SK-N-SH treated with all-trans-retinoic acid at 6 μM for 48 hours (cell line): ENCODE measurements around the gene ARAP2.

Experiments
- ATAC-seq: fragments of 200-7000 bp; cut with Tn5 transposase; 3 replicates; pipeline ENCODE4 v1.9.1; 2020; ENCODE audit warnings: mild to moderate bottlenecking, moderate library complexity
- ARNTL ChIP-seq: fragments of 450-650 bp; formaldehyde crosslinking; IDR thresholded peaks from 2 replicates; pipeline ENCODE4 v1.5.0; 2020; ENCODE audit warnings: low read depth, mild to moderate bottlenecking, moderate library complexity, borderline replicate concordance
- BACH2 ChIP-seq: fragments of 250-450 bp; sonication (Bioruptor Pico); IDR thresholded peaks from 2 replicates; pipeline ENCODE4 v1.9.0; 2021; ENCODE audit warnings: mild to moderate bottlenecking, borderline replicate concordance
- CSDC2 ChIP-seq: fragments of 250-450 bp; sonication (Bioruptor Pico); IDR thresholded peaks from 2 replicates; pipeline ENCODE4 v1.5.0; 2020; ENCODE audit warnings: mild to moderate bottlenecking, moderate library complexity
- CSRNP3 ChIP-seq: fragments of 250-450 bp; sonication (Bioruptor Pico); IDR thresholded peaks from 2 replicates; pipeline ENCODE4 v1.5.1; 2021; ENCODE audit warnings: mild to moderate bottlenecking, moderate library complexity
- ESRRG ChIP-seq: fragments of 250-450 bp; sonication (Bioruptor Pico); IDR thresholded peaks from 2 replicates; pipeline ENCODE4 v1.6.1; 2021; ENCODE audit warnings: mild to moderate bottlenecking
- GLIS3 ChIP-seq: fragments of 250-450 bp; sonication (Bioruptor Pico); IDR thresholded peaks from 2 replicates; pipeline ENCODE4 v1.5.0; 2020; ENCODE audit warnings: mild to moderate bottlenecking, moderate library complexity
- ISL1 ChIP-seq: fragments of 250-450 bp; sonication (Bioruptor Pico); IDR thresholded peaks from 2 replicates; pipeline ENCODE4 v2.1.2; 2022; ENCODE audit warnings: mild to moderate bottlenecking, moderate library complexity
- OSR1 ChIP-seq: fragments of 250-450 bp; sonication (Bioruptor Pico); IDR thresholded peaks from 2 replicates; pipeline ENCODE4 v1.8.0; 2022; ENCODE audit warnings: moderate library complexity, mild to moderate bottlenecking, inconsistent platforms
- PATZ1 ChIP-seq: fragments of 250-450 bp; sonication (Bioruptor Pico); IDR thresholded peaks from 2 replicates; pipeline ENCODE4 v1.8.0; 2020; ENCODE audit warnings: mild to moderate bottlenecking, moderate library complexity, borderline replicate concordance
- POU6F1 ChIP-seq: fragments of 250-450 bp; sonication (Bioruptor Pico); IDR thresholded peaks from 2 replicates; pipeline ENCODE4 v1.8.0; 2021; ENCODE audit warnings: low read depth, mild to moderate bottlenecking, moderate library complexity, borderline replicate concordance
- PPARA ChIP-seq: fragments of 250-450 bp; sonication (Bioruptor Pico); IDR thresholded peaks from 2 replicates; pipeline ENCODE4 v1.5.0; 2020; ENCODE audit warnings: mild to moderate bottlenecking, borderline replicate concordance
- RARB ChIP-seq: fragments of 250-450 bp; sonication (Bioruptor Pico); IDR thresholded peaks from 2 replicates; pipeline ENCODE4 v1.8.0; 2021; ENCODE audit warnings: mild to moderate bottlenecking, moderate library complexity
- SNAI2 ChIP-seq: fragments of 250-450 bp; sonication (Bioruptor Pico); IDR thresholded peaks from 2 replicates; pipeline ENCODE4 v1.5.0; 2020; ENCODE audit warnings: mild to moderate bottlenecking, moderate library complexity
- TCF4 ChIP-seq: fragments of 250-450 bp; sonication (Bioruptor Pico); IDR thresholded peaks from 2 replicates; pipeline ENCODE4 v1.8.0; 2021; ENCODE audit warnings: mild to moderate bottlenecking, moderate library complexity, borderline replicate concordance
- TOX ChIP-seq: fragments of 250-450 bp; sonication (Bioruptor Pico); IDR thresholded peaks from 2 replicates; pipeline ENCODE4 v1.8.0; 2021; ENCODE audit warnings: mild to moderate bottlenecking, moderate library complexity, borderline replicate concordance
- TSHZ2 ChIP-seq: fragments of 250-450 bp; sonication (Bioruptor Pico); IDR thresholded peaks from 2 replicates; pipeline ENCODE4 v1.5.0; 2020; ENCODE audit warnings: mild to moderate bottlenecking, moderate library complexity
- ZC3H10 ChIP-seq: fragments of 250-450 bp; sonication (Bioruptor Pico); IDR thresholded peaks from 2 replicates; pipeline ENCODE4 v1.5.1; 2021; ENCODE audit warnings: mild to moderate bottlenecking, moderate library complexity
- ZFP3 ChIP-seq: fragments of 250-450 bp; sonication (Bioruptor Pico); IDR thresholded peaks from 2 replicates; pipeline ENCODE4 v1.5.0; 2020; ENCODE audit warnings: mild to moderate bottlenecking, moderate library complexity
- ZFP30 ChIP-seq: fragments of 450-650 bp; formaldehyde crosslinking; IDR thresholded peaks from 2 replicates; pipeline ENCODE4 v1.5.0; 2022; ENCODE audit warnings: mild to moderate bottlenecking, moderate library complexity
- ZNF565 ChIP-seq: fragments of 450-650 bp; formaldehyde crosslinking; conservative IDR thresholded peaks from 2 replicates; pipeline ENCODE4 v1.5.0; 2020; ENCODE audit warnings: low read depth, mild to moderate bottlenecking, moderate library complexity
- ZNF70 ChIP-seq: fragments of 450-650 bp; formaldehyde crosslinking; IDR thresholded peaks from 2 replicates; pipeline ENCODE4 v1.5.0; 2020; ENCODE audit warnings: mild to moderate bottlenecking, moderate library complexity
- ZNF8 ChIP-seq: fragments of 450-650 bp; formaldehyde crosslinking; IDR thresholded peaks from 2 replicates; pipeline ENCODE4 v1.5.0; 2020; ENCODE audit warnings: mild to moderate bottlenecking, moderate library complexity

ARAP2 gene

GRCh38 chr4:36211084-36211483 is 33.2 kb downstream of the ARAP2 start (continued):
- TF ChIP-seq ZNF8 (CRISPR knock-in tag) (no peak), OSR1 (no peak), RARB (CRISPR knock-in tag) (no peak), ZFP30 (no peak), ZNF70 (CRISPR knock-in tag) (no peak), POU6F1 (CRISPR knock-in tag) (no peak), GLIS3 (CRISPR knock-in tag) (no peak)

- TF ChIP-seq POU6F1 (CRISPR knock-in tag): no peak
- TF ChIP-seq ZFP3 (CRISPR knock-in tag): no peak
- TF ChIP-seq RARB (CRISPR knock-in tag): no peak
- no peak for TF ChIP-seq SNAI2
- TF ChIP-seq ZNF565 (CRISPR knock-in tag): no peak
- no peak for TF ChIP-seq ZNF70 (CRISPR knock-in tag)
- no peak for TF ChIP-seq TOX (CRISPR knock-in tag)
- no peak for TF ChIP-seq BACH2 (CRISPR knock-in tag)
- no peak for TF ChIP-seq ZNF8 (CRISPR knock-in tag)
- TF ChIP-seq ISL1 (CRISPR knock-in tag): no peak
- TF ChIP-seq ARNTL: no peak
- no peak for TF ChIP-seq CSRNP3
- no peak for TF ChIP-seq ZC3H10 (CRISPR knock-in tag)
- TF ChIP-seq ESRRG (CRISPR knock-in tag): no peak
- TF ChIP-seq PPARA (CRISPR knock-in tag): no peak
- no peak for TF ChIP-seq PATZ1 (CRISPR knock-in tag)
- TF ChIP-seq ZFP30: no peak
- TF ChIP-seq OSR1: no peak
- no peak for ATAC-seq
These were observed 34.2 kb downstream of the ARAP2 start for GRCh38 chr4:36209941-36210649.

GRCh38 chr4:36208893-36209473 is 35.3 kb downstream of the ARAP2 start:
- TF ChIP-seq ZNF70 (CRISPR knock-in tag) (no peak), ZNF565 (CRISPR knock-in tag) (no peak), CSDC2 (CRISPR knock-in tag) (no peak), GLIS3 (CRISPR knock-in tag) (no peak), TSHZ2 (CRISPR knock-in tag) (no peak), ISL1 (CRISPR knock-in tag) (no peak), ARNTL (no peak), ZFP3 (CRISPR knock-in tag) (no peak), TCF4 (CRISPR knock-in tag) (no peak), POU6F1 (CRISPR knock-in tag) (no peak)
- no peak for ATAC-seq
